Measurements from ENCODE around the gene ASIP.
"Not testable (repeated sequence)": the region's sequence is repeated elsewhere in the genome, so short reads cannot be mapped to it uniquely, and the experiment has no call there.

The ASIP gene

DNA sequence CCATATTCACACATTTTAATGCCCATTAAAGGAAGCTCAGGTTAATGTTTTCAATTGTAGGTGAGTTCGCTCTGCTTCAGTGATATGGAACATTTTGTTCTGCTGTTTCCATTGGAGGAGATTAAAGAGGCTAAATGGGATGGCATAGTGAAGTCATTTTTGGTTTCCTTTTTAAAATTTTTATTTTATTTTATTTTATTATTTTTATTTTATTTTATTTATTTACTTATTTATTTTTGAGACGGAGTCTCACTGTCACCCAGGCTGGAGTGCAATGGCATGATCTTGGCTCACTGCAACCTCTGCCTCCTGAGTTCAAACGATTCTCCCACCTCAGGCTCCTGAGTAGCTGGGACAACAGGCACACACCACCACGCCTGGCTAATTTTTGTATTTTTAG, 792 bp downstream of the ASIP start:
- in situ Hi-C loops (cut with MboI; ENCODE audit: low sequenced_read_pairs): not testable (repeated sequence)

- in situ Hi-C loops (cut with MboI; ENCODE audit: low sequenced_read_pairs): no loop called here
Measured at GRCh38 chr20:34242879-34243278, 1.7 kb downstream of the ASIP start.

GRCh38 chr20:34243377-34243776, 2.2 kb downstream of the ASIP start:
- in situ Hi-C loops (cut with MboI; ENCODE audit: low sequenced_read_pairs): no loop called here

- in situ Hi-C loops (cut with MboI; ENCODE audit: low sequenced_read_pairs): no loop called here
Measured at GRCh38 chr20:34246126-34246626, 5.0 kb downstream of the ASIP start.

DNA sequence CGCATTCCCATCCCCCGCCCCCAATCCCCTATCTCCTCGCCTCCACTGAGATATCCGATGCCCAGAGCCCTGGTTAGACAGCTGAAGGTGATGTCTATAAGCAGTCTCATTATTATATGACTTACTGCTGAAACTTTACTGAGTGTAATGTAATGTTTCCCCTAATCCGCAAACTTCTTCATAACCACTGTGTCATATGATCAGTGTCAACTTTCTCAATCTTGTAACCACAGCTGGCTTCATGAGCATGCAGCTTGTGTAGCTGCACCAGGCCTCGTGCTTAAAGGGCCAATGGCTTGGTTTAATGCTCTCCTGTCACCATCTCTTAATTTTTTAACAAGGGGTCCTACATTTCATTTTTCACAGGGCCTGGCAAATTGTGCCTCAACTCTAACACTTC, 8.1 kb downstream of the ASIP start:
- in situ Hi-C loops (cut with MboI; ENCODE audit: low sequenced_read_pairs): no loop called here

- in situ Hi-C loops (cut with MboI; ENCODE audit: low sequenced_read_pairs): no loop called here
Measured at GRCh38 chr20:34250005-34250404, 8.8 kb downstream of the ASIP start.

GRCh38 chr20:34251619-34252018, 10.4 kb downstream of the ASIP start:
- in situ Hi-C loops (cut with MboI; ENCODE audit: low sequenced_read_pairs): no loop called here

- in situ Hi-C loops (cut with MboI; ENCODE audit: low sequenced_read_pairs): not testable (repeated sequence)
Measured at GRCh38 chr20:34252431-34253086, 11.3 kb downstream of the ASIP start.

- in situ Hi-C loops (cut with MboI; ENCODE audit: low sequenced_read_pairs): no loop called here
Measured at GRCh38 chr20:34254979-34255378, 13.8 kb downstream of the ASIP start.

DNA sequence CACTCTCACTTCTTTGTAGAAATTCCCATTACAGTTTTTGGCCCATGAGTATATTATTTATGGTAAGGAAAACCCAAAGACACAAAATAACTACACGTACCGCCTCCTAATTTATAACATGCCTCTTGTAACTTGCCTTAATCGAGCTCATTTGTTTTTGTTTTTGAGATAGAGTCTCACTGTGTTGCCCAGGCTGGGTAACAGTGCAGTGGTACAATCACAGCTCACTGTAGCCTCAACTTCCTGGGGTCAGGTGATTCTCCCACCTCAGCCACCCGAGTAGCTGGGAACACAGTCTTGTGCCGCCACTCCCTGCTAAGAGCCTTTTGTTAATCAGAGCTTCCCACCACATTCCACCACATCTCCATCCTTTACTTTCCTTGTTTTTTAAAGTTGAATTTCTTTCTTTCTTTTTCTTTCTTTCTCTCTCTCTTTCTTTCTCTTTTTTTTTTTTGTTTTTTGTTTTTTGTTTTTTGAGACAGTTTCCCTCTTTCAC, 15.5 kb downstream of the ASIP start:
- in situ Hi-C loops (cut with MboI; ENCODE audit: low sequenced_read_pairs): no loop called here

DNA sequence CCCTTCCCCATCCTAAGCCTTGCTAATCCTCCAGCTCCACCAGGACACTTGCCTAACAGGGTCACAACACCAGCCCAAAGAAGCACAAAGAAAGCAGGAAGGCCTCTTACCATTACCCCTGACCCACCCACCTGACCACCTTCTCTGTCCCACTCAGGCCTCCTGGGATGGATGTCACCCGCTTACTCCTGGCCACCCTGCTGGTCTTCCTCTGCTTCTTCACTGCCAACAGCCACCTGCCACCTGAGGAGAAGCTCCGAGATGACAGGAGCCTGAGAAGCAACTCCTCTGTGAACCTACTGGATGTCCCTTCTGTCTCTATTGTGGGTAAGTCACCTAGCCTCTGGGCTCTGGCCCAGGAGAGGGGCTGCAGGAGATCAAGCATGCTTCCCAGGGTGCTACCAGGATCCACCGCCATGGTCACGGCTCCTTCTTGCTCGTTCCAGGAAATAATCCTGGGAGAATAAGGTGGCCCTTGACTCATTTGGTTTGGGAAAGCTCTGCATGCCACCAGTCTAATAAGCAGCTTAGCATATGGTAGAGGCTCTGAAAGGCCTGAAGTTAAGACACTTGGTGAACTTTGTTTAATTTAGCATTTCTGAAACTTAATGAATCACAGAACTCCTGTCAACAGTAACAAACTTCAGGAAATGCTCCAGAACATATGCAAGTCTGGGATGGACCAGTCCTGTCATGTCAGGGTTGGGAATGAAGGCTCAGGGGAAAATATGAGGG, 19.2 kb downstream of the ASIP start:
- in situ Hi-C loops (cut with MboI; ENCODE audit: low sequenced_read_pairs): no loop called here

GRCh38 chr20:34262488-34263288, 21.5 kb downstream of the ASIP start:
- in situ Hi-C loops (cut with MboI; ENCODE audit: low sequenced_read_pairs): no loop called here

DNA sequence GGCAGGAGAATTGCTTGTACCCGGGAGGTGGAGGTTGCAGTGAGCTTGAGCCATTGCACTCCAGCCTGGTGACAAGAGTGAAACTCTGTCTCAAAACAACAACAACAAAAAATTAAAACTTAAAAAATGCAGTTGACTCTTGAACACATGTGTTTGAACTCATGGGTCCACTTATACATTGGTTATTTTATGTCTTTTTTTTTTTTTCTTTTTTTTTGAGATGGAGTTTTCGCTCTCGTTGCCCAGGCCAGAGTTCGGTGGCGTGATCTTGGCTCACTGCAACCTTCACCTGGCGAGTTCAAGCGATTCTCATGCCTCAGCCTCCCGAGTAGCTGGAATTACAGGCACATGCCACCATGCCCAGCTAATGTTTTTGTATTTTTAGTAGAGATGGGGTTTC, 22.2 kb downstream of the ASIP start:
- in situ Hi-C loops (cut with MboI; ENCODE audit: low sequenced_read_pairs): not testable (repeated sequence)

GRCh38 chr20:34264141-34264540, 22.9 kb downstream of the ASIP start:
- in situ Hi-C loops (cut with MboI; ENCODE audit: low sequenced_read_pairs): no loop called here

DNA sequence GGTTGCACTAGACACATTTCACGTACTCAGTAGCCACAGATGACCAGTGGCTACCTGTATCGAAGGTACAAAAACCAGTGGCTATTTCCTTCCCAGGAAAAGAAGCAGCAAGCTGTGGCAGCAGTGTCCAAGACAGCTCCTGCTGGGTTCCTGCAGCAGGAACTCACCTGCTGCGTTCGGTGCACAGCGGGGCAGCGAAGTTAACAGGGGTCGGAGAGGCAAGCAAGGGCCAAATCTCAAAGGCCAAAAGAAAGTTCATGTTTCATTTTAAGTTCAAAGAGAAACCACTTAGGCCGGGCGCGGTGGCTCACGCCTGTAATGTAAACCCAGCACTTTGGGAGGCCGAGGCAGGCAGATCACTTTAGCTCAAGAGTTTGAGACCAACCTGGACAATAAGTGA, 26.9 kb downstream of the ASIP start:
- in situ Hi-C loops (cut with MboI; ENCODE audit: low sequenced_read_pairs): no loop called here

DNA sequence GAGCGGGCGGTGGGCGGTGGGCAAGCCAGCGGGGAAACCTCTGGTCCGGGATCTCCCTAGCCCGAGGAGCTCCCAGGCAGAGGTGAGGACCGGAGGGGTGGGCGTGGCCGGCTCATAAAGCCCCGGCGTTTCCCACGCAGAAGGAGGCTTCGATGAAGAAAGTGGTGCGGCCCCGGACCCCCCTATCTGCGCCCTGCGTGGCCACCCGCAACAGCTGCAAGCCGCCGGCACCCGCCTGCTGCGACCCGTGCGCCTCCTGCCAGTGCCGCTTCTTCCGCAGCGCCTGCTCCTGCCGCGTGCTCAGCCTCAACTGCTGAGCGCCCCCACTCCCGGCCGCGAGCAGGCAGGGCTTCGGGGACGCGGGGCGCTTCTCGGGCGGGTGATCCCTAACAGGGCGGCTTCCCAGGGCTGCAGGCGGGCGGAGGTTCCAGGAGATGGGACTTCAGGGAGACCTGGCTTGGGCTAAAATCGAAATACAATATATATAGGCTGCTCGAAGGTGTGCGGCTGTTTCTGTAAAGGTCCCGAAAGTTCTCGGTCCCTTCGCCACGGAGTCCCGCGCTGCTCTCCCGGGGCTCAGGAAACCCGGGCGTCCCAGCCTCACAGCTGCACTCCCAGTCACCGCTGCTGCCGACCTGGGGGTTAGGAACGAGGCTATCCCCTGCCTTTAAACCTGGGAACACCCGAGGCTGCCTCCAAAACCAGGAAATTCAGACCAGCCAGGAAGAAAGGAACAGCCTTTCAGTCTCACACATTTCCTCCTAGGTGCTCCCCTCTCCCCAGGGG, 27.8 kb downstream of the ASIP start:
- in situ Hi-C loops (cut with MboI; ENCODE audit: low sequenced_read_pairs): no loop called here

GRCh38 chr20:34269996-34270627, 28.9 kb downstream of the ASIP start:
- in situ Hi-C loops (cut with MboI; ENCODE audit: low sequenced_read_pairs): no loop called here

DNA sequence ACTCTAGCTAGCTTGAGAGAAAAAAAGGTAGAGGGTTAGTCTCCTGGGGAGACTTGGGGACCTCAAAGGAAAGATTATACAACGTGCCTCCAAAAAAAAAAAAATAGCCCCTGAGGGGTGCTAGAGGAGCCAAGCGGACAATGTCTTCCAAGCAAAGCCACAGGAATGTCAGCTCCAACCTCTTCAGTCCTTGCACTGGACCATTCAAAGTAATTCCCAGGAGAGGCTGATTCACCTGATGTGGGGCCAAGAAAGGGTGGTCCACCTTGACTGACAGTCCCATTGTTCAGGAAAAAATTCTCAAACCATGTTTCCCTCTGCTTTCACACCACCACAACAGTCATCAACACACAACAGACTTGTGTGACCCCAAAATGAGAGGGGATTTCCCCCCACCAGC, 30.7 kb downstream of the ASIP start:
- in situ Hi-C loops (cut with MboI; ENCODE audit: low sequenced_read_pairs): no loop called here

GRCh38 chr20:34274694-34275093, 33.5 kb downstream of the ASIP start:
- in situ Hi-C loops (cut with MboI; ENCODE audit: low sequenced_read_pairs): no loop called here

GRCh38 chr20:34281177-34281576, 40.0 kb downstream of the ASIP start:
- in situ Hi-C loops (cut with MboI; ENCODE audit: low sequenced_read_pairs): no loop called here

All from hTERT RPE-1 (cell line).